HCT116 (cell line): ENCODE data around the gene NR5A2. TPM values are rescaled to one million over a fixed set of nuclear protein-coding genes. Genes with fewer than 3 reads are reported as not detected.

ENCODE experiments used
- ATAC-seq: fragments of 200-7000 bp; cut with Tn5 transposase; 2 replicates; pipeline ENCODE4 v1.9.1; 2020; ENCODE audit warnings: mild to moderate bottlenecking, moderate library complexity
- BruUV-seq: library from RNA; stranded (reverse); fragments of 400-500 nt; replicated peaks from 2 replicates; lab custom pipeline; 2021; lab: Mats Ljungman, UMichigan
- CTCF ChIA-PET: fragments of 300-600 bp; sonication (Branson Sonifier 250); formaldehyde crosslinking; loops from one replicate; lab custom pipeline; 2021; ENCODE audit warnings: antibody characterized with exemption; lab: Charles Lee
- POLR2A ChIA-PET: fragments of 300-600, 350-600 bp; sonication (Branson Sonifier 250); formaldehyde crosslinking; loops from one replicate; lab custom pipeline; 2021; ENCODE audit warnings: antibody characterized with exemption; lab: Charles Lee
- RAD21 ChIA-PET, 2 experiments: fragments of 300-600 bp; sonication (Branson Sonifier 250); formaldehyde crosslinking; loops; one replicate each; lab custom pipeline; 2023; ENCODE audit warnings: low total read pairs in 2 of 2; ENCODE audit not compliant: uncharacterized antibody in 2 of 2, unreplicated experiment in 2 of 2, low non-redundant PET in 1 of 2; lab: Charles Lee
- DNase-seq: peaks from one replicate; pipeline ENCODE4 v3.0.0-alpha.2; 2010; ENCODE audit warnings: low read depth, low spot score
- H2AFZ ChIP-seq: fragments of 200-600 bp; shearing (Covaris generic), sonication (generic); 2 replicates; pipeline ENCODE4 v1.6.1; 2017; ENCODE audit warnings: low read depth, mixed run types, mixed read lengths, antibody characterized with exemption, low read length; ENCODE audit not compliant: poor library complexity, severe bottlenecking
- H3K27ac ChIP-seq: 2 replicates; pipeline ENCODE4 v1.5.1; 2012; ENCODE audit warnings: low read depth, low read length
- H3K27me3 ChIP-seq: fragments of 200-600 bp; sonication (generic); 2 replicates; pipeline ENCODE4 v1.6.1; 2016; ENCODE audit warnings: mixed run types, low read length, mixed read lengths; ENCODE audit not compliant: insufficient read depth
- H3K36me3 ChIP-seq, 2 experiments: fragments of 200-500 bp in 1 of 2; fragments of 200-600 bp in 1 of 2; sonication (Bioruptor generic) in 1 of 2; sonication (generic) in 1 of 2; 2 replicates each; pipeline versions ENCODE4 v1.5.1 to v1.6.1; 2014 to 2016; ENCODE audit warnings: low read length in 2 of 2, inconsistent platforms in 1 of 2, mixed read lengths in 1 of 2, mixed run types in 1 of 2; ENCODE audit not compliant: insufficient read depth in 2 of 2, control insufficient read depth in 1 of 2
- H3K4me1 ChIP-seq, 2 experiments: fragments of 200-600 bp in 1 of 2; sonication (generic) in 1 of 2; 2 replicates each; pipeline versions ENCODE4 v1.5.1 to v1.6.1; 2012 to 2017; ENCODE audit warnings: low read length in 2 of 2, inconsistent platforms in 1 of 2, mild to moderate bottlenecking in 1 of 2, mixed read lengths in 1 of 2, mixed run types in 1 of 2, moderate library complexity in 1 of 2; ENCODE audit not compliant: insufficient read depth in 2 of 2, control insufficient read depth in 1 of 2
- H3K4me2 ChIP-seq: fragments of 200-600 bp; sonication (generic); 2 replicates; pipeline ENCODE4 v1.6.1; 2017; ENCODE audit warnings: mixed run types, low read length, mixed read lengths
- H3K4me3 ChIP-seq, 2 experiments: fragments of 200-600 bp in 1 of 2; sonication (generic) in 1 of 2; replicated peaks in 1 of 2; 2 replicates each; pipeline ENCODE4 v1.5.1; 2011 to 2016; ENCODE audit warnings: low read length in 2 of 2, control low read depth in 1 of 2, low read depth in 1 of 2, mild to moderate bottlenecking in 1 of 2, mixed read lengths in 1 of 2, mixed run types in 1 of 2
- H3K79me2 ChIP-seq: fragments of 200-600 bp; sonication (generic); 2 replicates; pipeline ENCODE4 v1.6.1; 2017; ENCODE audit warnings: mild to moderate bottlenecking, mixed run types, low read length, moderate library complexity, mixed read lengths; ENCODE audit not compliant: insufficient read depth
- H3K9ac ChIP-seq: fragments of 200-600 bp; sonication (generic); 2 replicates; pipeline ENCODE4 v1.6.1; 2016; ENCODE audit warnings: low read length, mixed read lengths
- H3K9me2 ChIP-seq: fragments of 200-600 bp; sonication (generic), shearing (Covaris generic); 2 replicates; pipeline ENCODE4 v1.6.1; 2017; ENCODE audit warnings: mixed run types, mild to moderate bottlenecking, moderate library complexity; ENCODE audit not compliant: insufficient read depth
- H3K9me3 ChIP-seq, 2 experiments: fragments of 200-500 bp in 1 of 2; fragments of 200-600 bp in 1 of 2; sonication (Bioruptor generic) in 1 of 2; sonication (generic) in 1 of 2; 2 replicates each; pipeline ENCODE4 v1.6.1; 2014 to 2017; ENCODE audit warnings: low read length in 2 of 2, mixed read lengths in 2 of 2, inconsistent platforms in 1 of 2, low read depth in 1 of 2, mild to moderate bottlenecking in 1 of 2, mixed run types in 1 of 2, moderate library complexity in 1 of 2; ENCODE audit not compliant: control insufficient read depth in 1 of 2, insufficient read depth in 1 of 2
- H4K20me1 ChIP-seq: fragments of 200-600 bp; sonication (generic), shearing (Covaris generic); 2 replicates; pipeline ENCODE4 v1.6.1; 2017; ENCODE audit warnings: mixed run types, mild to moderate bottlenecking, moderate library complexity; ENCODE audit not compliant: insufficient read depth
- ATF3 ChIP-seq: IDR thresholded peaks from 2 replicates; pipeline ENCODE4 v1.6.1; 2012
- EZH2phosphoT487 ChIP-seq: fragments of 200-600 bp; IDR thresholded peaks from 2 replicates; pipeline ENCODE4 v1.6.1; 2018; ENCODE audit warnings: antibody characterized with exemption, borderline replicate concordance
- FOSL1 ChIP-seq: IDR thresholded peaks from 2 replicates; pipeline ENCODE4 v1.6.1; 2012; ENCODE audit warnings: low read depth
- POLR2AphosphoS5 ChIP-seq: IDR thresholded peaks from 2 replicates; pipeline ENCODE4 v1.6.1; 2011; ENCODE audit warnings: mild to moderate bottlenecking, low read depth, low read length, moderate library complexity
- RAD21 ChIP-seq: IDR thresholded peaks from 2 replicates; pipeline ENCODE4 v1.6.1; 2012; ENCODE audit warnings: low read depth, mild to moderate bottlenecking
- SIN3A ChIP-seq: IDR thresholded peaks from 2 replicates; pipeline ENCODE4 v1.6.1; 2012; ENCODE audit warnings: low read depth
- SP1 ChIP-seq: IDR thresholded peaks from 2 replicates; pipeline ENCODE4 v1.6.1; 2012; ENCODE audit warnings: low read depth
- TCF7L2 ChIP-seq: IDR thresholded peaks from 2 replicates; pipeline ENCODE4 v1.7.0; 2011; ENCODE audit warnings: borderline replicate concordance, inconsistent platforms; ENCODE audit not compliant: insufficient read depth, insufficient read length; ENCODE audit errors: extremely low read depth
- YY1 ChIP-seq: IDR thresholded peaks from 2 replicates; pipeline ENCODE4 v1.6.1; 2011; ENCODE audit warnings: low read length, low read depth, moderate library complexity, mild to moderate bottlenecking; ENCODE audit not compliant: insufficient replicate concordance; ENCODE audit errors: extremely low read depth
- ZFX ChIP-seq: fragments of 450-650 bp; IDR thresholded peaks from 2 replicates; pipeline ENCODE4 v1.6.1; 2017
- ZNF274 ChIP-seq: fragments of 200-500 bp; sonication (Bioruptor generic); IDR thresholded peaks from 2 replicates; pipeline ENCODE4 v1.6.1; 2014; ENCODE audit warnings: mild to moderate bottlenecking, low read depth, low read length, inconsistent platforms
- intact Hi-C: fragments of 100-400 bp; cut with micrococcal nuclease; formaldehyde crosslinking; loops from 2 replicates; pipeline ENCODE4 v1.10.0; 2022
- total RNA-seq: library from RNA; stranded (reverse); gene quantifications from one replicate; pipeline ENCODE4 v1.2.1, GENCODE V29; 2021; ENCODE audit not compliant: unreplicated experiment
- TF ChIP-seq, protein P1 (sequence below): IDR thresholded peaks from 2 replicates; pipeline ENCODE4 v1.6.1; 2012
- TF ChIP-seq, protein P2 (sequence below): IDR thresholded peaks from 2 replicates; pipeline ENCODE4 v1.6.1; 2011; ENCODE audit warnings: mild to moderate bottlenecking, low read length, moderate library complexity; ENCODE audit not compliant: insufficient replicate concordance; ENCODE audit errors: extremely low read depth
- TF ChIP-seq, protein P3 (sequence below): IDR thresholded peaks from 2 replicates; pipeline ENCODE4 v1.6.1; 2012; ENCODE audit warnings: low read depth
- TF ChIP-seq, protein P4 (sequence below), 3 experiments: fragments of 200-600 bp in 1 of 3; sonication (generic) in 1 of 3; IDR thresholded peaks in 2 of 3; conservative IDR thresholded peaks in 1 of 3; 2 replicates each; pipeline ENCODE4 v1.5.1; 2012 to 2017; ENCODE audit warnings: low read depth in 2 of 3, low read length in 2 of 3, antibody characterized with exemption in 1 of 3, borderline replicate concordance in 1 of 3, control low read depth in 1 of 3, mild to moderate bottlenecking in 1 of 3, mixed read lengths in 1 of 3, mixed run types in 1 of 3, moderate library complexity in 1 of 3; ENCODE audit not compliant: insufficient read depth in 1 of 3

NR5A2 gene
- total RNA-seq, 1 experiment from 2014 or later = 0.91 TPM

GRCh38 chr1:200176798-200177197, 149.3 kb downstream of the NR5A2 start:
- POLR2A ChIA-PET = no interaction called here
- Histone ChIP-seq H3K9me2 (no peaks in the 10 kb centered on the region), H3K36me3 (no peaks in the 10 kb centered on the region), H3K27me3 (no peaks in the 10 kb centered on the region), H3K27ac (no peak overlapping the region), H3K4me1 (peaks cover 5 to 29% of the 10 kb centered on the region in 2 experiments; a peak in 3 of 4 replicates), H2AFZ (no peak overlapping the region), H3K79me2 (no peaks in the 10 kb centered on the region), H4K20me1 (no peaks in the 10 kb centered on the region), H3K4me2 (no peak overlapping the region), H3K9me3 (no peaks in the 10 kb centered on the region), H3K9ac (no peak overlapping the region), H3K4me3 (no peak overlapping the region)
- TF ChIP-seq, protein P1, sequence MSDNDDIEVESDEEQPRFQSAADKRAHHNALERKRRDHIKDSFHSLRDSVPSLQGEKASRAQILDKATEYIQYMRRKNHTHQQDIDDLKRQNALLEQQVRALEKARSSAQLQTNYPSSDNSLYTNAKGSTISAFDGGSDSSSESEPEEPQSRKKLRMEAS = no peak
- TF ChIP-seq ATF3 (no peak), SP1 (no peak), ZNF274 (no peak), SIN3A (no peak), RAD21 (no peak), TCF7L2 (no peak), FOSL1 (no peak), EZH2phosphoT487 (no peak), YY1 (no peak), POLR2AphosphoS5 (no peak), ZFX (no peak)
- TF ChIP-seq, protein P2, sequence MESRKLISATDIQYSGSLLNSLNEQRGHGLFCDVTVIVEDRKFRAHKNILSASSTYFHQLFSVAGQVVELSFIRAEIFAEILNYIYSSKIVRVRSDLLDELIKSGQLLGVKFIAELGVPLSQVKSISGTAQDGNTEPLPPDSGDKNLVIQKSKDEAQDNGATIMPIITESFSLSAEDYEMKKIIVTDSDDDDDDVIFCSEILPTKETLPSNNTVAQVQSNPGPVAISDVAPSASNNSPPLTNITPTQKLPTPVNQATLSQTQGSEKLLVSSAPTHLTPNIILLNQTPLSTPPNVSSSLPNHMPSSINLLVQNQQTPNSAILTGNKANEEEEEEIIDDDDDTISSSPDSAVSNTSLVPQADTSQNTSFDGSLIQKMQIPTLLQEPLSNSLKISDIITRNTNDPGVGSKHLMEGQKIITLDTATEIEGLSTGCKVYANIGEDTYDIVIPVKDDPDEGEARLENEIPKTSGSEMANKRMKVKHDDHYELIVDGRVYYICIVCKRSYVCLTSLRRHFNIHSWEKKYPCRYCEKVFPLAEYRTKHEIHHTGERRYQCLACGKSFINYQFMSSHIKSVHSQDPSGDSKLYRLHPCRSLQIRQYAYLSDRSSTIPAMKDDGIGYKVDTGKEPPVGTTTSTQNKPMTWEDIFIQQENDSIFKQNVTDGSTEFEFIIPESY = no peak
- TF ChIP-seq, protein P3, sequence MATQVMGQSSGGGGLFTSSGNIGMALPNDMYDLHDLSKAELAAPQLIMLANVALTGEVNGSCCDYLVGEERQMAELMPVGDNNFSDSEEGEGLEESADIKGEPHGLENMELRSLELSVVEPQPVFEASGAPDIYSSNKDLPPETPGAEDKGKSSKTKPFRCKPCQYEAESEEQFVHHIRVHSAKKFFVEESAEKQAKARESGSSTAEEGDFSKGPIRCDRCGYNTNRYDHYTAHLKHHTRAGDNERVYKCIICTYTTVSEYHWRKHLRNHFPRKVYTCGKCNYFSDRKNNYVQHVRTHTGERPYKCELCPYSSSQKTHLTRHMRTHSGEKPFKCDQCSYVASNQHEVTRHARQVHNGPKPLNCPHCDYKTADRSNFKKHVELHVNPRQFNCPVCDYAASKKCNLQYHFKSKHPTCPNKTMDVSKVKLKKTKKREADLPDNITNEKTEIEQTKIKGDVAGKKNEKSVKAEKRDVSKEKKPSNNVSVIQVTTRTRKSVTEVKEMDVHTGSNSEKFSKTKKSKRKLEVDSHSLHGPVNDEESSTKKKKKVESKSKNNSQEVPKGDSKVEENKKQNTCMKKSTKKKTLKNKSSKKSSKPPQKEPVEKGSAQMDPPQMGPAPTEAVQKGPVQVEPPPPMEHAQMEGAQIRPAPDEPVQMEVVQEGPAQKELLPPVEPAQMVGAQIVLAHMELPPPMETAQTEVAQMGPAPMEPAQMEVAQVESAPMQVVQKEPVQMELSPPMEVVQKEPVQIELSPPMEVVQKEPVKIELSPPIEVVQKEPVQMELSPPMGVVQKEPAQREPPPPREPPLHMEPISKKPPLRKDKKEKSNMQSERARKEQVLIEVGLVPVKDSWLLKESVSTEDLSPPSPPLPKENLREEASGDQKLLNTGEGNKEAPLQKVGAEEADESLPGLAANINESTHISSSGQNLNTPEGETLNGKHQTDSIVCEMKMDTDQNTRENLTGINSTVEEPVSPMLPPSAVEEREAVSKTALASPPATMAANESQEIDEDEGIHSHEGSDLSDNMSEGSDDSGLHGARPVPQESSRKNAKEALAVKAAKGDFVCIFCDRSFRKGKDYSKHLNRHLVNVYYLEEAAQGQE = no peak
- TF ChIP-seq, protein P4, sequence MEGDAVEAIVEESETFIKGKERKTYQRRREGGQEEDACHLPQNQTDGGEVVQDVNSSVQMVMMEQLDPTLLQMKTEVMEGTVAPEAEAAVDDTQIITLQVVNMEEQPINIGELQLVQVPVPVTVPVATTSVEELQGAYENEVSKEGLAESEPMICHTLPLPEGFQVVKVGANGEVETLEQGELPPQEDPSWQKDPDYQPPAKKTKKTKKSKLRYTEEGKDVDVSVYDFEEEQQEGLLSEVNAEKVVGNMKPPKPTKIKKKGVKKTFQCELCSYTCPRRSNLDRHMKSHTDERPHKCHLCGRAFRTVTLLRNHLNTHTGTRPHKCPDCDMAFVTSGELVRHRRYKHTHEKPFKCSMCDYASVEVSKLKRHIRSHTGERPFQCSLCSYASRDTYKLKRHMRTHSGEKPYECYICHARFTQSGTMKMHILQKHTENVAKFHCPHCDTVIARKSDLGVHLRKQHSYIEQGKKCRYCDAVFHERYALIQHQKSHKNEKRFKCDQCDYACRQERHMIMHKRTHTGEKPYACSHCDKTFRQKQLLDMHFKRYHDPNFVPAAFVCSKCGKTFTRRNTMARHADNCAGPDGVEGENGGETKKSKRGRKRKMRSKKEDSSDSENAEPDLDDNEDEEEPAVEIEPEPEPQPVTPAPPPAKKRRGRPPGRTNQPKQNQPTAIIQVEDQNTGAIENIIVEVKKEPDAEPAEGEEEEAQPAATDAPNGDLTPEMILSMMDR (IDR thresholded peaks at IDR 0.05 in 2 of 3, conservative IDR thresholded peaks at IDR 0.05 in 1 of 3; ENCODE audit: borderline replicate concordance in 1 of 3, insufficient read depth in 1 of 3, low read depth in 2 of 3, low read length in 2 of 3) = no peak
- BruUV-seq = no TSS peak
- DNase-seq (no peak), ATAC-seq (no peak)
- intact Hi-C loops = no loop called here
- RAD21 ChIA-PET = no interaction called here
- CTCF ChIA-PET = no interaction called here
